GM18519 (cell line): ENCODE data around the gene SNRPD1.
"Not testable (repeated sequence)": the region's sequence is repeated elsewhere in the genome, so short reads cannot be mapped to it uniquely, and the experiment has no call there.

Source experiments
- ATAC-seq: cut with Tn5 transposase; IDR thresholded peaks from one replicate; pipeline ENCODE4 v1.9.1; 2021; ENCODE audit warnings: mild to moderate bottlenecking, moderate library complexity; ENCODE audit not compliant: unreplicated experiment, low FRiP score

Gene SNRPD1

DNA sequence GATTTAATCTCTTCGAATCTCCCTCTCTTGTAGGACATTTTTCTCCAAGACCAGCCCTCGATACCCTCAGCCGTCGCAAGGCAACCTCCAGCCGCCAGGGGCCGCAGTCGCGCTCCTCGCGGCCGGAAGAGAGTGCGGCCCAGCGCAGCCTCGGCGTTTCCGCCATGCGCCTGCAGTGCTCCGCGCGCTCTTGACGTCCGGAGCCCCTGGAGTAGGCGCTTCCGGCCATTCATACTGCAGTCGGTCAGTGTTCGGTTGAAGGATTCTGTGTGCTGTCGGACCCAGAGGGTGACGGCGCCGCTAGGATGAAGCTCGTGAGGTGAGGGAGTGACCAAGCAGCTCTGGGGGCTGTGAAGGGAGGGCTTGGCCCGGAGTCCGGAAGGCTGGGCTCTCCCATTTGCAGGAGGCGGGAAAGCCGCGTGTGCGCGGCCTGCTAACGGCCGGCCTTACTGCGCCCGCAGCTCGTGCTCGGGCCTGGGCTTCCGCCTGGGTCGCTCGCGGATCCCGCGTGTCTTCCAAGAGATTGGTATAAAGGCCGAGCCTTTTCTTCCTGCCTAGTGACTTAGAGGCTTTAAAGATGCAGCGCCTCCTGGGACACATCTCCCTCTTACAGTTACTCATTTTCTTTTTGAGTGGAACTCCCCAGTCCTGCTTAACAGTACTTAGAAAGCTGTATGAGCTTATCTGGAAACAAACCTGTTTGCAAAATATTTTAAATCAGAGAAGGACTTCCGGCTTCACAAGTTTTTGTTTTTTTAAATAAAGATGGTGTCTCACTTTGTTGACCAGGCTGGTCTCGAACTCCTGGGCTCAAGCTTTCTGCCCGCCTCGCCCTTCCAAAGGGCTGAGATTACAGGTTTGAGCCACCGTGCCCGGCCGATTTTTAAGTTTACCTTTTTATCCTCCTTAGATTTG lies at the start of gene SNRPD1:
SNRPD1 (plus strand) TSS at position 190 of the 915 bp plus-strand sequence; CDS start at position 306, 116 bp downstream.
- peak; percentile 94 for ATAC-seq

DNA sequence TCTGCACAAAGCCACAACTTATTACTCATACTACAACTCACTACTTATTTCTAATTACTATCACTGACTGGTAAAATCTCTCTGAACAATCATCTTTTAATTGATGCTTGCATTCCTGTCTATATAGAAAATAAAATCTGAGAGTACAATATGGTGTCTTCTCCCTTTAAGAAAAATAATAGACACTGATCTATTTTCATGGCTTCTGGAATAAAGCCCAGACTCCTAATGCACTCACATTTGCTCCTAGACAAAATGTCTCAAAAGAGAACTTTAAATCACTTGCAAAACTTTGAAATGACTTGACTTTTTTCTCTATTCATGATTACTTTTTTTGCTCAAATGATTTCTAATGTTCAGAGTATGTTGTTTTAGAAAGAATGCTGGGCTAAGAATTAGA lies 40.3 kb upstream of the SNRPD1 start:
- ATAC-seq, result no peak

DNA sequence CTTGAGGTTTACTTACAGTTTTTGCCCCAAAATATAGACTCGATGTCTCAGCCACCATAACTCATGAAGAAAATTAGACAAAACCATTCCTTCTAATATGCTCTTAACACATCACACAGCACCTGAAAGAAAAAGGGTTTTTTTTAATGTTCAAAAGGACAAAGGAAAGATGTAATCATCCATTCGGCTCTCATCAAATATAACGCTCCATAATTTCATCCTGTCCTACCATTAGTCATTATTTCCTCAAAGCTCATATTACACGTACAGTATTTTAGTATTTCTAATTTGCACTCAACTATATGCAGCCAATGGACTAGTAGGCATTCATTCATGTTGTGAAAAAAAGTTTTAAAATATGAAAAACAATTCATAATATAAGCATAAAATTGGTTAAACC lies 36.5 kb upstream of the SNRPD1 start:
- no peak for ATAC-seq

DNA sequence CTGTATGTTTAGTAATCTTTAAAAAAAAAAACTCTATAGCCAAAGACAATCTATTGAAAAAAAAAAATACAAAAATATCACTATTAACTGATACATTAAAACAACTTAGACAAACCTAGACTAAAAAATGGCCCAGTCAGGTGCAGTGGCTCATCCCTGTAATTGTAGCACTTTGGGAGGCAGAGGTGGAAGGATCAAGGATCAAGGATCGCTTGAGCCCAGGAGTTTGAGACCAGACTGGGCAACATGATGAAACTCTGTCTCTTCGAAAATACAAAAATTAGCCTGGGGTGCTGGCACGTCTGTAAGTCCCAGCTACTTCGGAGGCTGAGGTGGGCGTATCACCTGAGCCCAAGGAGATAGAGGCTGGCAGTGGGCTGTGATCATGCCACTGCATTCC lies 27.7 kb upstream of the SNRPD1 start:
- no peak for ATAC-seq

DNA sequence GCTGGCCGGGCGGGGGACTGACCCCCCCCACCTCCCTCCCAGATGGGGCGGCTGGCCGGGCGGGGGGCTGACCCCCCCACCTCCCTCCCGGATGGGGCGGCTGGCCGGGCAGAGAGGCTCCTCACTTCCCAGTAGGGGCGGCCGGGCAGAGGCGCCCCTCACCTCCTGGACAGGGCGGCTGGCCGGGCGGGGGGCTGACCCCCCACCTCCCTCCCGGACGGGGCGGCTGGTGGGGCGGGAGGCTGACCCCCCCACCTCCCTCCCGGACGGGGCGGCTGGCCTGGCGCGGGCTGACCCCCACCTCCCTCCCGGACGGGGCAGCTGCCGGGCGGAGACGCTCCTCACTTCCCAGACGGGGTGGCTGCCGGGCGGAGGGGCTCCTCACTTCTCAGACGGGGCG lies 19.8 kb upstream of the SNRPD1 start:
- ATAC-seq, result not testable (repeated sequence)

DNA sequence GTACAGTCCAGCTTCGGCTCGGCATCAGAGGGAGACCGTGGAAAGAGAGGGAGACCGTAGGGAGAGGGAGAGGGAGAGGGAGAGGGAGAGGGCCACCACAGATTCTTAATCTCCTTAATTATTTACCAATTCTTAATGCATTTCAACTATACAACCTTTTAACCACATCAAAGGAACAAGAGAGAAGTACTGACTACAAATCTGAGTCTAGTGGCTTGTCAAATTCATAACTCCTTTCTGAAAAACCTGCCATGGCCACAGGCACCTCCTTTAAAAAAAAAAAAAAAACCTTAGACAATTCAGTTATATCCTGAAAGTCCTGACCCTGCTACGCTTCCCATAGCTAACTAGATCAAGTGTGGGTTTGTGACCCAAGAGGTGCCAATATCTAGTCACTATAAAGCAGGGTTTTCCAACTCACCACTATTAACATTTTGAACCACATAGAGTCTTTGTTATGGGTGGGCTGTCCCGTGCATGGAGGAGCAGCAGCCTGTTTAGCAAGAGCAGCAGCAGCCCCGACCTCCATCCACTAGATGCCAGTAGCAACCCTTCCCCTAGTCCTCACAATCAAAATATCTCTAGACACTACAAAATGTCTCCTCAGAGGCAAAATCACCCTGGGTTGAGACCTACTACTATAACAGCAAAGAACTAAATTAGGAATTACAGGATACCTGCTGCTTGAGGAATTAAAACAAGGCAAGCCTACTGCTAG lies 18.4 kb upstream of the SNRPD1 start:
- ATAC-seq, result no peak

DNA sequence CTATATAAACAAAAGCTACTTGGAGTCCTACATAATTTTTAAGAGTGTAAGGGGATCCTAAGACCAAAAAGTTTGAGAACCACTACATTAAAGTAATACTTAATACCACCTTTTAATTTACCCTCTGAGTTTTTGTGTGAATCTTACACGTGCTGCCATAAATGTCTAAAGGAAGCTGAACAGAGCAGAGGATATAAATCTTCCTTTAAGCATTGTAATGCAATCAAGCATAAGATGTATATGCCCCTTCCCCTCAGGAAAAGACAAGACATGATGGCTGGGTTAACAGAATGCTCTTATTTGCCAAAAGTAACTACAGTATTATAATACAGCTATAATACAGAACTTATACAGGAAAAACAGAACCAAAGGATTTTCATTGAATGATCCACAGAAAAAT lies 14.5 kb upstream of the SNRPD1 start:
- ATAC-seq, result no peak

DNA sequence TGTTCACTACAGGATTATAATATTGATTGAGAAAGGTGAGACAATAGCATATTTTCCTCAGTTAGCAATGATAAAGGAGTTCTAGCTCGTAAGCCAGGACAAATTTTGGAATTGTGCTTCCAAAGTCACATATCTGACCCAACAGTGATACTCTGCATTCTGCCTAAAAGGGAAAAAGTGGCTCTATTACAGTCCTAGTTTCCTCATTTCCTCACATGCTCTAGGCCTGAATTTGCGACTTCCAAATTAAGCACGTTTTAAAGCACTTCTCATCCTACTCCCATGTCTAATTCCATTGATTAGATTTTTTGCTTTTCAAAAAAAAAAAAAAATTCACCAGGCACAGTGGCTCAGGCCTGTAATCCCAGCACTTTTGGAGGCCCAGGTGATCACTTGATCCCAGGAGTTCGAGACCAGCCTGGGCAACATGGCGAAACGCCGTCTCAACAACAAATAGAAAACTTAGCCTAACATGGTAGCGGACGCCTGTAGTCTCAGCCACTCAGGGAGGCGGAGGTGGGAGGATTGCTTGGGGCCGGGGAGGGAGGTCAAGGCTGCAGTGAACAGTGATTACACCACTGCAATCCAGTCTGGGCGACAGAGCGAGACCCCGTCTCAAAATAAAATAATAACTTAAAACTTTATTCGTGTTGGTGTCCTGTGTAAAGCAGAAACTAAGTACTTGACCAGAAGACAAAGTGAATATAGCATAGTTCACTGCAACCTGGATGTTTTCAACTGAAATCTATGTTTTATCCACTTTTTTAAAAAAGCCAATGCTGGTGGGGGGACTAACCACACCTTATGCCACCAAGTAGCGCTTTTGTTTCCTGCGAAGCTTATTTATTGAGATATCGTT lies 13.2 kb upstream of the SNRPD1 start:
- no peak for ATAC-seq

DNA sequence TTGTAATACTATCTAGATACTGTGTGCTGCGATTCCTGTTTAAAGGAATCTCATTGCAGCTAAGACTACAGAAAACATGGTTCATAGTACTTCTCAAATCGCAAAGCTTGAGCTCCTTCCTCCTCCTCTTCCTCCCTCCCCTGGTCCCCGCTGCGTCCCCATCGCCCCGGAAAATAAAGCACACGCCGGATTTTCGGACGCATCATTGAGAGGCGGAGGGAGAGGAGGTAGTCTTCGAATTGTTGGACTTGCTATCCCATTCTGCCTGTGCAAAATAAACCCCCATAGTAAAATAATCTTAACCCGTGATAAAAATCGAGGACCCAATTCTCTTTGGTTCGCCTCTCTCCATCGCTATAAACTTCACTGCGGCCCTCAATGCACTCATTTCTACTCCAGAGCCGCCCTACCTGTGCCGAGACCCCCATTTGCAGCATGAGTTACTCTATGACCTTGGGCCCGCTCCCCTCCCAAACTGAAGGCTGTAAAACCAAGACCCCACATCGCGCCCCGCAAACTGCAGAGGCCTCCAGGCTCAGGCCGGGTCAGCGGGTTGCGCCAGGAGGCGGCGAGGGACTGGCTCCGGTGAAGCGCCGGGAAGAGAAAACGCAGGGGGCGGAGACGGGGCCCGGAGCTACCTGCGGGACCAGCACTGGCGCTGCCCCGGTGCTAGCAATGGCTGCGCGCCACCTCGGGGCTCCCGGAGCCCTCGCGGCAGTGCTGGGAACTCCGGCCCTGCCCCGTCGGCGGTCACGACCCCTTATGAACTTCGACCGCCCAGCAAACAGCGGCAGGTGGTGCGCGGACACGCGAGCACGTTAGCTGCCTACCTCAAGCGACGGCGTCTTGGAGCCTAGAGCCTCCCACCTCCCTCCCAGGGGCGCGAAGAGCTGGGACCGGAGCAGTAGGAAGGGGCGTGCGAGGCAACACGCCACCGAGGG lies 12.3 kb upstream of the SNRPD1 start:
- ATAC-seq, result peak; percentile 24

DNA sequence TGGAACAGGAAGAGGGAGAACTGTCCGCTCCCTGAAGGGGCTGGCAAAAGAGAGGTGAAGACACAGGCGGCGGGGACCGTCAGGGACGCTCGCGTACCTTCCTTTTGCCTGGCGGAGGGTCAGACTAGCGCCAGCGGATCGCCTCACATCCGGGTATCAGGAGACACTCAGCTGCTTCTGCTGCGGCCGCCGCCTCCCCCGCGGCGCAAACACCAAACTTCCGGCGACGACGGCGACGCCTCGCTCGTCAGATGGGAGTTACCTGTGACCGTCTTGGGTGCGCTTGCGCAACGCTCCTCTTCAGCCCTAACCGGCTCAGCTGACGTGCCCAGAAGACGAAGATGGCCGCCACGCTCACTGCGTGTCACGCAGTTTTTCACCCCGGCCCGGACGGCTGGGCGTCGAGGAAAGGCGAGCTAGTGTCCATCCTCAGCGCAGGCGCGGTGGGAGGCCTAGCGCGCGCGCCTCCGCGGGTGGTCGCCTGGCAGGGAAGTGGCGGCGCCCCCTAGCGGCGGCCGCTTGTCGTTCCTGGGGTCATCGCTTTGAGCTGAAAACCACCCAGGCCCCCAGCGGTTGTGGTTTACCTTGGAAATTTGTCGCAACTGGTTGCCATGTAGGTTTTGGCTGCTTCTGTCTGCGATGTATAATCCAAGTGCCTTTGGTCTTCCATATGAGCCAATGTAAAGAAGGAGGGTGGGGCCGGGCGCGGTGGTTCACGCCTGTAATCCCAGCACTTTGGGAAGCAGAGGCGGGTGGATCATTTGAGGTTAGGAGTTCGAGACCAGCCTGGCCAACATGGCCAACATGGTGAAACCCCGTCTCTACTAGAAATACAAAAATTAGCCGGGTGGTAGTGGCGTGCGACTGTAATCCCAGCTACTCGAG lies 11.3 kb upstream of the SNRPD1 start, which contains the start of gene ESCO1:
ESCO1 (minus strand) TSS at position 179 of the 885 bp plus-strand sequence. CDS start 25,861 bp downstream, outside the sequence.
- ATAC-seq, result peak; percentile 86

DNA sequence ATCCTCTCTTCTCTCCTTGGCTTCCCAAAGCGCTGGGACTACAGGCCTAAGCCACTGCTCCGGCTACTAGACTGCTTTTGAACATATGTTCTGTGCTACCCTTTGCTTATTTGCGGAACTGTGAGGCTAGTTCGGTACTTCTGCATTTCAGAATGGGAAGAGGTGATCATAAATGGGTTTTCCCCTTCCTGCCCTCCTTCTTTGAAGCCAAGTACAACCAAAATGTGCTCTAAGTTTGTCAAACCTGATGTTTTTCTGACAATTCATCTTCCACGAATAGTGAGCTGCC lies 9.9 kb upstream of the SNRPD1 start:
- ATAC-seq, result no peak

DNA sequence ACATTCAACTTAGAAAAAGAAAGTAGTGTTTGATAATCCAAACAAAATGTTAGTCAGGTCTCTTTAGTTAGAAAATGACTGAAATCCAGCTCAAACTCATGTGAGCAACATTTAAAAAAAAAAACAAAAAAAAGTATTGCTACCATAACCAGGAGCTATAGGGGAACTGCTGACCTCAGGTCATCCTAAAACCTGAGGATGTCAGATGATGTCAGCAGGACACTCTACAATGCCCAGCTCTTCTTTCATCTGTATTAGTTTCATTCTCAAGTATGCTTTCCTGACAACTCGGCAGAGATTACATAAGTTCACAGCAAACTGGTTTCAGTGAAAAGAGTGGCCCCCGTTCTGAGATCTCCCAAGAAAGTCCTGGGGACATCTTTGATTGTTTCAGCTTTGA lies 7.4 kb upstream of the SNRPD1 start:
- ATAC-seq, result no peak

DNA sequence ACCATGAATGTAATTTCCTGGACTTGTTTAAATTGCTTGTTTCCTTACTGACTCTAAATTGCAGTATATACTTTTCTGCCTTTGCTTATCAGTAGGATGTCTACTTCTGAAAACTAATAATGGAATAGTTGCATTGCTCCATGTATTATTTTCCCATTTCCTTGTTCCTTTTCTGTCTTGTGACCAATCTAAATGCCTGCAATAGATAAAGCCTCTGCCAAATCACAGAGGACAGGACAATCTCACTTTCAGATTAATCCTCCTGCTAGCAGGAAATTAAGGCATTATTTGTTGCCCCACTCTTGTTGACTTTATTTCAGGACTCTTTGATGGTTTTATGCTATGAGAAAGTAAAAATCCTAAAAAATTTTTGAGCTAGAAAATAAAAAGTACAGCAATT lies 6.9 kb upstream of the SNRPD1 start:
- ATAC-seq, result no peak

DNA sequence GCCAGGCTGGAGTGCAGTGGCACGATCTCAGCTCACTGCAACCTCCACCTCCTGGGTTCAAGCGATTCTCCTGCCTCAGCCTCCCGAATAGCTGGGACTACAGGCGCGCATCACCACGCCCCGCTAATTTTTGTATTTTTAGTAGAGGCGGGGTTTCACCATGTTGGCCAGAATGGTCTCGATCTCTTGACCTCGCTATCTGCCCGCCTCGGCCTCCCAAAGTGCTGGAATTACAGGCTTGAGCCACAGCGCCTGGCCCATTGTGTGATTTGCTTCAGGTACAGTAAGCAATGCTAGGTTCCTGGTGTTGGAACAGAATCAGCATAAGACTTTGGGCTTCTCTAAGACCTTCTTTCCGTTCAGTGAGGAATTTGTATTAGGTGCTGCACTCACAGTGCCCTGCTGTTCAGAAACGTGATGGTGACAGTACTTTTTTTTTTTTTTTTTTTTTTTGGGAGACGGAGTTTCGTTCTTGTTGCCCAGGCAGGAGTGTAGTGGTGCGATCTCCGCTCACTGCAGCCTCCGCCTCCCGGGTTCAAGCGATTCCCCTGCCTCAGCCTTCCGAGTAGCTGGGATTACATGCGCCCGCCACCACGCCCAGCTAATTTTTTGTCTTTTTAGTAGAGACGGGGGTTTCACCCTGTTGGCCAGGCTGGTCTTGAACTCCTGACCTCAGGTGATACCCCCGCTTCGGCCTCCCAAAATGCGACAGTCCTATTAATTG lies 551 bp upstream of the SNRPD1 start:
- ATAC-seq, result not testable (repeated sequence)

DNA sequence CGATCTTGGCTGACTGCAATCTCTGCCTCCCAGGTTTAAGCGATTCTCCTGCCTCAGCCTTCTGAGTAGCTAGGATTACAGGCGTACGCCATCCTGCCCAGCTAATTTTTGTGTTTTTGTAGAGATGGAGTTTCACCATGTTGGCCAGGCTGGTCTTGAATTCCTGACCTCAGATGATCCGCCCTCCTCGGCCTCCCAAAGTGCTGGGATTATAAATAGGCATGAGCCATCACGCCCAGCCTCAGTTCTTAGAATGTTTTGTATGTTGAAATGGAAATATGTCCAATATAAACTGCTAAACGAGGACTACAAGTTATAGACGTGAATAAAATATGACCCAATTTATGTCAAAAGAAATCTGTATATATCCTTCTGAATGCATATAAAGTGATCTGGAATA lies 9.5 kb downstream of the SNRPD1 start:
- not testable (repeated sequence) for ATAC-seq

DNA sequence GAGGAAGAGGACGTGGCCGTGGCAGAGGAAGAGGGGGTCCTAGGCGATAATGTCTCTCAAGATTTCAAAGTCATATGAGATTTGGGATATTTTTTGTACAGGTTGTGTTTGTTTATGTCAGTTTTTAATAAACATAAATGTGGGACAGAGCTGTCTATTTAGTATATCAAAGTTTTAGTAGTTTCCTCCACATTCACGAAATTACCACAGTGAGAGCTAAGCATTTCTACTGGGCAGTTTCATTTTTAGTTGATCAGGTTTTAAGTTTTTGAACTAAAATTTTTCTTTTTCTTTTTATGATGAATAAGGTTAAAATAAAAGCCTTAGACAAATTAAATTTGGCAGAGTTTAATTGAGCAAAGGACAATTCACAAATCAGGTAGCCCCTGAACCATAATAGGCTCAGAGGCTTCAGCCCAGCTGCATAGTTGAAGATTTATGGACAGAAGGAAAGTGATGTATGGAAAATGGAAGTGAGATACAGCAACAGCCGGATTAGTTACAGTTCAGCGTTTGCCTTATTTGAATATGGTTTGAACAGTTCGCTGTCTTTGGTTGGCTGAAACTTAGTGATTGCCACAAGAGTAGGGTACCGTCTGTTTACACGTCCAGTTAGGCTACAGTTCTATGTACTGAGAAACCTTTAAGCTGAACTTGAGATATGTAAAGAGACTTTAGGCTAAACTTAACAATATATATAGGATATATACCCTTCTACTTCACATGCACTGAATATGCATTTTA lies 17.1 kb downstream of the SNRPD1 start:
- peak; percentile 83 for ATAC-seq

DNA sequence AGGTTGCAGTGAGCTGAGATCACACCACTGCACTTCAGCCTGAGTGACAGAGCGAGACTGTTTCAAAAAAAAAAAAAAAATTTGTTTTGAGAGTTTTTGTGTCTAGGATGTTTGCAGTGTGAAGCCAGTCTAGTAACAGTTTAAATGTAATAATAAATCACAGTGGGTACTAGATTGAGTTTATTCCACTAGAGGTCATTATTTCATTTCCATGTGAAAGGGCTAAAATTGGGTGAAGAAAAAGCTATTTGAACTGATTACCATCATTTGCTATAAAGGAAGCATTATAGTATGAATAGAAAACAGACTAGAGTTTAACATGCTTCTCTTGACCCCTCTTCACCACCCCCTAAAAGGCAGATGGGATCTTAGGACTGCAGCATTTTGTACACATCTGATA lies 20.3 kb downstream of the SNRPD1 start:
- ATAC-seq, result no peak
